Mucosa of descending colon (tissue), 3 donors: Measurements from ENCODE around the gene CC2D1A. TPM values are rescaled to one million over a fixed set of nuclear protein-coding genes. Genes with fewer than 3 reads are reported as not detected.

Experiments used
- ATAC-seq: fragments of 200-7000 bp; cut with Tn5 transposase; one replicate; pipeline ENCODE4 v1.9.1; 2020; ENCODE audit warnings: mild to moderate bottlenecking, moderate library complexity
- DNase-seq, 3 donors: peaks; one replicate each; pipeline ENCODE4 v3.0.0-alpha.2; 2020
- H3K36me3 ChIP-seq: fragments of 200-600 bp; one replicate; pipeline ENCODE4 v1.8.0; 2021; ENCODE audit warnings: low read depth, mild to moderate bottlenecking
- H3K4me1 ChIP-seq: fragments of 200-600 bp; one replicate; pipeline ENCODE4 v1.8.0; 2021; ENCODE audit warnings: low read depth, mild to moderate bottlenecking
- H3K4me3 ChIP-seq: fragments of 200-600 bp; one replicate; pipeline ENCODE4 v1.8.0; 2021; ENCODE audit warnings: mild to moderate bottlenecking
- H3K9me3 ChIP-seq: fragments of 200-600 bp; one replicate; pipeline ENCODE4 v1.8.0; 2021; ENCODE audit warnings: mild to moderate bottlenecking
- intact Hi-C, 2 donors: fragments of 100-400 bp; cut with DNase I in 1 of 2; cut with micrococcal nuclease in 1 of 2; formaldehyde crosslinking; loops; one replicate each; pipeline versions ENCODE4 v1.11.0 to v1.11.1; 2022; cut with DNase I, micrococcal nuclease
- microRNA-seq: library from miRNA; unstranded; fragments of <30 nt; microRNA quantifications from one replicate; pipeline ENCODE4, GENCODE V29; 2019
- total RNA-seq, 3 donors: library from RNA; stranded (reverse); fragmentation: NEBNext Ultra II Directional in 2 of 3; extraction: Animal tissue kit (Norgen Biotek cat#: 25700) in 2 of 3; gene quantifications; one replicate each; pipeline versions ENCODE4 v1.2.1 to v1.2.4, GENCODE V29; 2021 to 2023
- TF ChIP-seq, protein P1 (sequence below): fragments of 200-600 bp; IDR thresholded peaks from one replicate; pipeline ENCODE4 v1.8.0; 2022; ENCODE audit warnings: antibody characterized with exemption, mild to moderate bottlenecking
- donor health status: DM: no; HTN: no; CAD: no; lungs with moderate emphysema.
- donor health status: DM: no; HTN: no; CAD: no.
- donor health status: DM: no; HTN: yes; CAD: no.

The CC2D1A gene
- total RNA-seq, 3 donors from 2014 or later = 68.4 to 118 (median 101) TPM

- Histone ChIP-seq H3K9me3 (no peaks in the 10 kb centered on the region), H3K36me3 (no peaks in the 10 kb centered on the region), H3K4me3 (no peak overlapping the region), H3K4me1 (peaks cover 7% of the 10 kb centered on the region)
- ATAC-seq (peak; percentile 74), DNase-seq (peak; percentile 72 to 82 (median 82))
- intact Hi-C loops = no loop called here
- TF ChIP-seq, protein P1, sequence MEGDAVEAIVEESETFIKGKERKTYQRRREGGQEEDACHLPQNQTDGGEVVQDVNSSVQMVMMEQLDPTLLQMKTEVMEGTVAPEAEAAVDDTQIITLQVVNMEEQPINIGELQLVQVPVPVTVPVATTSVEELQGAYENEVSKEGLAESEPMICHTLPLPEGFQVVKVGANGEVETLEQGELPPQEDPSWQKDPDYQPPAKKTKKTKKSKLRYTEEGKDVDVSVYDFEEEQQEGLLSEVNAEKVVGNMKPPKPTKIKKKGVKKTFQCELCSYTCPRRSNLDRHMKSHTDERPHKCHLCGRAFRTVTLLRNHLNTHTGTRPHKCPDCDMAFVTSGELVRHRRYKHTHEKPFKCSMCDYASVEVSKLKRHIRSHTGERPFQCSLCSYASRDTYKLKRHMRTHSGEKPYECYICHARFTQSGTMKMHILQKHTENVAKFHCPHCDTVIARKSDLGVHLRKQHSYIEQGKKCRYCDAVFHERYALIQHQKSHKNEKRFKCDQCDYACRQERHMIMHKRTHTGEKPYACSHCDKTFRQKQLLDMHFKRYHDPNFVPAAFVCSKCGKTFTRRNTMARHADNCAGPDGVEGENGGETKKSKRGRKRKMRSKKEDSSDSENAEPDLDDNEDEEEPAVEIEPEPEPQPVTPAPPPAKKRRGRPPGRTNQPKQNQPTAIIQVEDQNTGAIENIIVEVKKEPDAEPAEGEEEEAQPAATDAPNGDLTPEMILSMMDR = no peak
Observed at GRCh38 chr19:13978351-13979243, 72.6 kb downstream of the CC2D1A start.

DNA sequence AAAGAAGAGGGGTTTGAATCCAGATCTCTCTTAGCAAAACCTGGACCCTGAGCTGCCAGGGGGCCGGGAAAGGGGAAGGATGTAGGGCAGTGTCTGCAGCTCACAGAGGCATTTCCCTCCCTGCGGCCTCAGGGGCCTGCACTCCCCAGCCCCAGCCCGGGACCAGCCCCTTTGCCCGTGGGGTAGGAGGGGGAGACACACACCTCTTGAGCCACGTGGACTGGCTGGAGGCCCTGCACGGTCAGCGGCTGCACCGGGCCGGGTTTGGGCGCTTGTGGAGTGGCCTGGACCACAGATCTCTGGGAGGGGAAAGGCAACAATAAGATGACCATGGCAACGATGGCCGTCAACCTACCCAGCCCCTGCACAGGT, 73.2 kb downstream of the CC2D1A start:
- intact Hi-C loops = no loop called here
- peak; percentile 4 for ATAC-seq

GRCh38 chr19:13979686-13980085, 73.7 kb downstream of the CC2D1A start:
- TF ChIP-seq, protein P1 = no peak
- H3K36me3 ChIP-seq = no peaks in the 10 kb centered on the region
- H3K4me3 ChIP-seq = no peak overlapping the region
- ATAC-seq (no peak), DNase-seq (no peak)
- no peaks in the 10 kb centered on the region for H3K9me3 ChIP-seq
- intact Hi-C loops = no loop called here
- H3K4me1 ChIP-seq = peaks cover 7% of the 10 kb centered on the region

More for the DNA sequence above, 73.2 kb downstream of the CC2D1A start:
- Histone ChIP-seq H3K4me1 (peaks cover 7% of the 10 kb centered on the region), H3K4me3 (no peak overlapping the region), H3K9me3 (no peaks in the 10 kb centered on the region), H3K36me3 (no peaks in the 10 kb centered on the region)
- no peak for DNase-seq
- TF ChIP-seq, protein P1 = no peak

DNA sequence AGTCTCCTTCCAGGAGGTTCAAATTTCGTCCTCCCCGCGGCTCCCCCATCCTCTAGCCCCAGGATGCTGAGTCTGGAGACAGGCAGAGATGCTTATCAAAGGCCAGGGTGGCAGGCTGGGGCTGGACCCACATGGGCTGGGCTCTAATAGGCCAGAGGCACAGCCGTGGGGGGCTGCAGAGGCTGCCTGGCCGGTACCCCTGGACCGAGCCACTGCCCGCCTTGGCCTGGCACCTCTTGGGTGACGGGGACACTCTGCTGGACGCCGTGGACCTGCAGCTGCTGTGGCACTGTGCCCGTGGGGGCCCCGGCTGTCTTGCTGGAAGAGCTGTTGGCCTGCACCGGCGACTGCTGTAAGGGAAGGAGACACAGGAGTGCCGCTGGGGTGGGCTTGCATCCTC, 74.3 kb downstream of the CC2D1A start:
- Histone ChIP-seq H3K4me3 (no peak overlapping the region), H3K36me3 (no peaks in the 10 kb centered on the region), H3K4me1 (peaks cover 7% of the 10 kb centered on the region), H3K9me3 (no peaks in the 10 kb centered on the region)
- intact Hi-C loops = no loop called here
- TF ChIP-seq, protein P1 = no peak
- ATAC-seq (no peak), DNase-seq (peak in 1 of 3 donors; percentile 52)

Small RNAs within 50 kb of the gene (microRNA-seq; reads per million reads assigned to microRNA genes)
- gene MIR181C (268 reads per million, percentile 73 among the genes with 10 or more reads in this experiment), gene MIR181D (175 reads per million, percentile 67 among the genes with 10 or more reads in this experiment)

Other genes starting within 250 kb of the CC2D1A start
- 10 to 100 TPM; 24.2 to 32.4 (median 28.7) TPM for gene MRI1, start 141.7 kb upstream of the CC2D1A start, total RNA-seq
- 10 to 100 TPM; 47.8 to 49.5 (median 49.3) TPM for gene C19orf53, start 131.7 kb upstream of the CC2D1A start, total RNA-seq
- 1 to 10 TPM; 4.1 to 4.6 (median 4.1) TPM for gene ZSWIM4, start 110.8 kb upstream of the CC2D1A start, total RNA-seq
- 1 to 10 TPM in 1 of 3 donors, not detected in 2; 1.5 TPM for gene NANOS3, start 29.1 kb upstream of the CC2D1A start, total RNA-seq
- gene BRME1, start 84 bp upstream of the CC2D1A start, total RNA-seq = 10 to 100 TPM in 2 of 3 donors, 1 to 10 TPM in 1; 5.5 to 12.9 (median 10.8) TPM
- gene PODNL1, start 32.2 kb downstream of the CC2D1A start, total RNA-seq = 1 to 10 TPM; 1.7 to 3.4 (median 2.9) TPM
- 10 to 100 TPM; 26.4 to 35.2 (median 34.7) TPM for gene DCAF15, start 46.3 kb downstream of the CC2D1A start, total RNA-seq
- 10 to 100 TPM; 15.8 to 17.9 (median 17.1) TPM for gene RFX1, start 100.1 kb downstream of the CC2D1A start, total RNA-seq
- gene RLN3, start 121.9 kb downstream of the CC2D1A start, total RNA-seq = not detected
- 1 to 10 TPM; 2.0 to 3.1 (median 2.6) TPM for gene IL27RA, start 125.6 kb downstream of the CC2D1A start, total RNA-seq
- gene PALM3, start 155.9 kb downstream of the CC2D1A start, total RNA-seq = 1 to 10 TPM in 2 of 3 donors, under 1 TPM in 1; 0.82 to 1.2 (median 1.0) TPM
- gene MISP3, start 166.6 kb downstream of the CC2D1A start, total RNA-seq = 10 to 100 TPM; 13.6 to 34.2 (median 32.9) TPM
- gene C19orf67, start 179.6 kb downstream of the CC2D1A start, total RNA-seq = under 1 TPM in 1 of 3 donors, not detected in 2; 0.27 TPM
- gene SAMD1, start 184.6 kb downstream of the CC2D1A start, total RNA-seq = 10 to 100 TPM; 39.8 to 61.8 (median 49.6) TPM
- gene PRKACA, start 211.6 kb downstream of the CC2D1A start, total RNA-seq = 100 to 1,000 TPM in 1 of 3 donors, 10 to 100 TPM in 2; 75.4 to 100 (median 89.1) TPM
- 10 to 100 TPM in 1 of 3 donors, 1 to 10 TPM in 2; 2.4 to 21.7 (median 5.5) TPM for gene ASF1B, start 230.4 kb downstream of the CC2D1A start, total RNA-seq